ENCODE data around the gene ADARB2. TPM values are rescaled to one million over a fixed set of nuclear protein-coding genes. Genes with fewer than 3 reads are reported as not detected.

Gene ADARB2
- total RNA-seq, 4 donors from 2014 or later: 1.3 to 5.4 (median 1.8) TPM

GRCh38 chr10:1206101-1206500 lies 531.2 kb downstream of the ADARB2 start:
- 70 to 100% methylated on average over 1 to 11 of the region's 23 CpGs for WGBS, 2 donors (ENCODE audit: low coverage in 1 of 2)
- Histone ChIP-seq H3K27me3 (peaks cover 7% of the 10 kb centered on the region), H3K9me3 (no peaks in the 10 kb centered on the region), H3K27ac (no peak overlapping the region), H3K4me1 (no peaks in the 10 kb centered on the region), H3K36me3 (no peaks in the 10 kb centered on the region), H3K4me3 (no peak overlapping the region)
- no peak for TF ChIP-seq POLR2AphosphoS5 (IDR thresholded peaks at IDR 0.05)
- TF ChIP-seq EP300 (IDR thresholded peaks at IDR 0.05): no peak
- TF ChIP-seq POLR2A (IDR thresholded peaks at IDR 0.05): no peak
- no peak for TF ChIP-seq CTCF (IDR thresholded peaks at IDR 0.05)
- no peak for ATAC-seq

- TF ChIP-seq POLR2AphosphoS5 (IDR thresholded peaks at IDR 0.05): no peak
- Histone ChIP-seq H3K27me3 (peaks cover 3% of the 10 kb centered on the region), H3K27ac (no peak overlapping the region), H3K4me3 (no peak overlapping the region), H3K9me3 (no peaks in the 10 kb centered on the region), H3K4me1 (no peaks in the 10 kb centered on the region), H3K36me3 (no peaks in the 10 kb centered on the region)
- ATAC-seq: no peak
- 80% methylated on average over 1 of the region's 27 CpGs; no CpG with 5 or more reads in 1 of the 2 donors for WGBS, 2 donors (ENCODE audit: low coverage in 1 of 2)
Observed at GRCh38 chr10:1205450-1206030, 531.8 kb downstream of the ADARB2 start.

- WGBS, 2 donors (ENCODE audit: low coverage in 1 of 2): 80 to 95% methylated on average over 2 to 8 of the region's 26 CpGs
- no peak for ATAC-seq
Observed at GRCh38 chr10:1204434-1205326, 532.6 kb downstream of the ADARB2 start.

GRCh38 chr10:1203704-1204103 lies 533.6 kb downstream of the ADARB2 start:
- Histone ChIP-seq H3K4me3 (no peak overlapping the region), H3K4me1 (no peaks in the 10 kb centered on the region), H3K36me3 (no peaks in the 10 kb centered on the region), H3K9me3 (no peaks in the 10 kb centered on the region), H3K27ac (no peak overlapping the region), H3K27me3 (peaks cover 17% of the 10 kb centered on the region)
- ATAC-seq: no peak
- TF ChIP-seq POLR2A (IDR thresholded peaks at IDR 0.05) (no peak), CTCF (IDR thresholded peaks at IDR 0.05) (no peak), EP300 (IDR thresholded peaks at IDR 0.05) (no peak), POLR2AphosphoS5 (IDR thresholded peaks at IDR 0.05) (no peak)
- 67 to 73% methylated on average over 1 to 5 of the region's 10 CpGs for WGBS, 2 donors (ENCODE audit: low coverage in 1 of 2)

More at GRCh38 chr10:1204434-1205326, 532.6 kb downstream of the ADARB2 start:
- H3K27me3 ChIP-seq: peaks cover 7% of the 10 kb centered on the region
- H3K4me1 ChIP-seq: no peaks in the 10 kb centered on the region
- no peak for TF ChIP-seq POLR2A (IDR thresholded peaks at IDR 0.05)
- no peak for TF ChIP-seq EP300 (IDR thresholded peaks at IDR 0.05)
- no peak for TF ChIP-seq CTCF (IDR thresholded peaks at IDR 0.05)
- TF ChIP-seq POLR2AphosphoS5 (IDR thresholded peaks at IDR 0.05): no peak
- H3K27ac ChIP-seq: no peak overlapping the region
- no peaks in the 10 kb centered on the region for H3K36me3 ChIP-seq
- H3K4me3 ChIP-seq: no peak overlapping the region
- H3K9me3 ChIP-seq: no peaks in the 10 kb centered on the region

GRCh38 chr10:1203216-1203615 lies 534.1 kb downstream of the ADARB2 start:
- Histone ChIP-seq H3K4me1 (no peaks in the 10 kb centered on the region), H3K27me3 (peaks cover 20% of the 10 kb centered on the region), H3K36me3 (no peaks in the 10 kb centered on the region), H3K9me3 (no peaks in the 10 kb centered on the region), H3K4me3 (no peak overlapping the region), H3K27ac (no peak overlapping the region)
- 60 to 100% methylated on average over 1 of the region's 13 CpGs for WGBS, 2 donors (ENCODE audit: low coverage in 1 of 2)
- ATAC-seq: no peak
- TF ChIP-seq CTCF (IDR thresholded peaks at IDR 0.05): no peak
- no peak for TF ChIP-seq POLR2AphosphoS5 (IDR thresholded peaks at IDR 0.05)
- TF ChIP-seq POLR2A (IDR thresholded peaks at IDR 0.05): no peak
- TF ChIP-seq EP300 (IDR thresholded peaks at IDR 0.05): no peak
